ENCODE measurements around the gene TRIM71.

TRIM71 gene

GRCh38 chr3:32862247-32862935 lies 44.6 kb downstream of the TRIM71 start:
- TF ChIP-seq SIN3A (IDR thresholded peaks at IDR 0.05; ENCODE audit: borderline replicate concordance, insufficient read depth, low read length) (no peak), REST (IDR thresholded peaks at IDR 0.05; ENCODE audit: insufficient read depth in 1 of 2, low read depth in 2 of 2, low read length in 2 of 2) (no peak), FOXP2 (optimal IDR thresholded peaks at IDR 0.05; ENCODE audit: borderline replicate concordance, extremely low read depth, extremely low read length, insufficient read depth) (no peak), POLR2AphosphoS5 (IDR thresholded peaks at IDR 0.05; ENCODE audit: low read depth, low read length) (no peak), TAF1 (IDR thresholded peaks at IDR 0.05; ENCODE audit: borderline replicate concordance, insufficient read depth, low read length) (no peak)

GRCh38 chr3:32862936-32863487 lies 45.2 kb downstream of the TRIM71 start:
- TF ChIP-seq FOXP2 (optimal IDR thresholded peaks at IDR 0.05; ENCODE audit: borderline replicate concordance, extremely low read depth, extremely low read length, insufficient read depth) (no peak), REST (IDR thresholded peaks at IDR 0.05; ENCODE audit: insufficient read depth in 1 of 2, low read depth in 2 of 2, low read length in 2 of 2) (no peak), SIN3A (IDR thresholded peaks at IDR 0.05; ENCODE audit: borderline replicate concordance, insufficient read depth, low read length) (no peak)

DNA sequence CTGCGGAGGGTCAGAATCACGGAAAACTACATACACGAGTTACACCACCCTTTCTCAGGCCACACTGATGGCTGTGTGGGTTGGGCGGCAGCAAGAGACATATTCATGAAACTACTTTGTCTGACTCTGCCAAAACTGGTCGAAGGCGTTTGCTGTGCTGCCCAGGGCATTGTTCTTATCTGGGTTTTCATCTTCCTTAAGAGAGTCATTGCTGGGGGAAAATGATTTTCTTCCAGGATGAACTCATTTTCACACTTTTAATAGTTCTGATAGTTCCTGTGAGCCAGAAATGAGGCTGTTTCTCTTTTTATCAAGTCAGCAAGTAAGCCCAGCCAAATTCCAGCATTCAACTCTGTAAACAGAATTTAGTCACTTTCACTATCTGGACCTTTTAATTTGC lies 47.6 kb downstream of the TRIM71 start:
- TF ChIP-seq FOXP2 (optimal IDR thresholded peaks at IDR 0.05; ENCODE audit: borderline replicate concordance, extremely low read depth, extremely low read length, insufficient read depth), result no peak
- TF ChIP-seq TAF1 (IDR thresholded peaks at IDR 0.05; ENCODE audit: borderline replicate concordance, insufficient read depth, low read length), result no peak
- TF ChIP-seq REST (IDR thresholded peaks at IDR 0.05; ENCODE audit: insufficient read depth in 1 of 2, low read depth in 2 of 2, low read length in 2 of 2), result no peak
- TF ChIP-seq SIN3A (IDR thresholded peaks at IDR 0.05; ENCODE audit: borderline replicate concordance, insufficient read depth, low read length), result no peak
- no peak for TF ChIP-seq POLR2AphosphoS5 (IDR thresholded peaks at IDR 0.05; ENCODE audit: low read depth, low read length)

GRCh38 chr3:32866533-32866932 lies 48.7 kb downstream of the TRIM71 start:
- TF ChIP-seq TAF1 (IDR thresholded peaks at IDR 0.05; ENCODE audit: borderline replicate concordance, insufficient read depth, low read length) (no peak), REST (IDR thresholded peaks at IDR 0.05; ENCODE audit: insufficient read depth in 1 of 2, low read depth in 2 of 2, low read length in 2 of 2) (no peak), SIN3A (IDR thresholded peaks at IDR 0.05; ENCODE audit: borderline replicate concordance, insufficient read depth, low read length) (no peak), FOXP2 (optimal IDR thresholded peaks at IDR 0.05; ENCODE audit: borderline replicate concordance, extremely low read depth, extremely low read length, insufficient read depth) (no peak), POLR2AphosphoS5 (IDR thresholded peaks at IDR 0.05; ENCODE audit: low read depth, low read length) (no peak)

Measured in PFSK-1 (cell line).